Vagina (tissue), 2 donors: Measurements from ENCODE around the gene ALB.

Experiments used
- POLR2A ChIP-seq, 2 donors: fragments of 450-650 bp; IDR thresholded peaks; one replicate each; pipeline ENCODE4 v1.6.1; 2017; ENCODE audit warnings: antibody characterized with exemption in 2 of 2, mild to moderate bottlenecking in 2 of 2, moderate library complexity in 2 of 2
- POLR2AphosphoS5 ChIP-seq, 2 donors: sonication (generic); formaldehyde crosslinking; IDR thresholded peaks; one replicate each; pipeline ENCODE4 v1.9.0; 2017; ENCODE audit warnings: antibody characterized with exemption in 2 of 2, mild to moderate bottlenecking in 2 of 2, low read depth in 1 of 2; ENCODE audit not compliant: insufficient read depth in 1 of 2
- TF ChIP-seq, protein P1 (sequence below), 3 experiments: fragments of 450-650 bp in 2 of 3; fragments of 200-600 bp in 1 of 3; sonication (generic) in 1 of 3; IDR thresholded peaks; one replicate each; pipeline ENCODE4 v1.5.1; 2017 to 2019; ENCODE audit warnings: antibody characterized with exemption in 3 of 3, mild to moderate bottlenecking in 2 of 3, moderate library complexity in 2 of 3

DNA sequence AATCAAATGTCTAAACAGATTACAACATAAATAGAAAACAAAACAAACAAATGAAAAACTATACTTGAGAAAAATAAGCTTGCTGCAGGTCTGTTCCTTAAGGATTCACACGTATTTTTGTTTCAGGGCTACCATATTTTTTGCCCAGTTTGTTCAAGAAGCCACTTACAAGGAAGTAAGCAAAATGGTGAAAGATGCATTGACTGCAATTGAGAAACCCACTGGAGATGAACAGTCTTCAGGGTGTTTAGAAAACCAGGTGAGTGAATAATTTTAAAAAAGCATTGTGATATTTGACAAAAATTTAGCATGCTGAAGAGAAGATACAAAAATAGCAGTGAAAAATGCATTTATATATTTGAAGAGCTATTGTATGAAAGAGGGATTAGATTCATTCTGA lies 34.0 kb downstream of the ALB start:
- no peak for TF ChIP-seq POLR2A (IDR thresholded peaks at IDR 0.05)
- TF ChIP-seq, protein P1, sequence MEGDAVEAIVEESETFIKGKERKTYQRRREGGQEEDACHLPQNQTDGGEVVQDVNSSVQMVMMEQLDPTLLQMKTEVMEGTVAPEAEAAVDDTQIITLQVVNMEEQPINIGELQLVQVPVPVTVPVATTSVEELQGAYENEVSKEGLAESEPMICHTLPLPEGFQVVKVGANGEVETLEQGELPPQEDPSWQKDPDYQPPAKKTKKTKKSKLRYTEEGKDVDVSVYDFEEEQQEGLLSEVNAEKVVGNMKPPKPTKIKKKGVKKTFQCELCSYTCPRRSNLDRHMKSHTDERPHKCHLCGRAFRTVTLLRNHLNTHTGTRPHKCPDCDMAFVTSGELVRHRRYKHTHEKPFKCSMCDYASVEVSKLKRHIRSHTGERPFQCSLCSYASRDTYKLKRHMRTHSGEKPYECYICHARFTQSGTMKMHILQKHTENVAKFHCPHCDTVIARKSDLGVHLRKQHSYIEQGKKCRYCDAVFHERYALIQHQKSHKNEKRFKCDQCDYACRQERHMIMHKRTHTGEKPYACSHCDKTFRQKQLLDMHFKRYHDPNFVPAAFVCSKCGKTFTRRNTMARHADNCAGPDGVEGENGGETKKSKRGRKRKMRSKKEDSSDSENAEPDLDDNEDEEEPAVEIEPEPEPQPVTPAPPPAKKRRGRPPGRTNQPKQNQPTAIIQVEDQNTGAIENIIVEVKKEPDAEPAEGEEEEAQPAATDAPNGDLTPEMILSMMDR (IDR thresholded peaks at IDR 0.05) = no peak
- no peak for TF ChIP-seq POLR2AphosphoS5 (IDR thresholded peaks at IDR 0.05; ENCODE audit: insufficient read depth in 1 of 2, low read depth in 1 of 2)
